A673 (cell line): ENCODE data around the gene SPG11.

ENCODE experiments used
- EZH2 ChIP-seq: fragments of 200-600 bp; sonication (generic); IDR thresholded peaks from 2 replicates; pipeline ENCODE4 v1.6.1; 2017; ENCODE audit warnings: borderline replicate concordance, low read depth, mild to moderate bottlenecking, mixed read lengths, antibody characterized with exemption, low read length; ENCODE audit not compliant: poor library complexity, severe bottlenecking
- TF ChIP-seq, protein P1 (sequence below): fragments of 300-800, 200-600 bp; sonication (generic); conservative IDR thresholded peaks from 2 replicates; pipeline ENCODE4 v1.5.1; 2017; ENCODE audit warnings: low read depth, mild to moderate bottlenecking, antibody characterized with exemption, low read length, moderate library complexity, mixed read lengths

DNA sequence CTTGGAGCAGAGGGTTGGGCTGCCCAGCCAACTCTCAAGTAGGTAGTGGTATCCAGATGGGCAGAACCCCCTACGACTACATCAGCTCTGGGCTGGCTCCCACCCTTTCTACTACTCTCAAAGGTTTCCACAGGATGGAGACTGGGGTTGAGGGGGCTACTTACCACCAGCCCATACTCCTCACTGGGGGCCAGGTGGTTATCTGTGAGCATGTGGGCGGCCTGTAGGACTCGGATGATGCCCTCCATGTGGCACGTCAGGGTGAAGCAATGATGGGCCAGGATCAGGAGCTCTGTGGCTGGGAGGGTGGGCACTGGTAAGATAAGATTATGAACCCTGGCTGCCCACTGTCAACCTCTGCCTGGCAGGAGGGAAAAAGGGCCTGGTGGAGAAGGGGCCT lies 93.1 kb downstream of the SPG11 start:
- TF ChIP-seq EZH2 = no peak
- TF ChIP-seq, protein P1, sequence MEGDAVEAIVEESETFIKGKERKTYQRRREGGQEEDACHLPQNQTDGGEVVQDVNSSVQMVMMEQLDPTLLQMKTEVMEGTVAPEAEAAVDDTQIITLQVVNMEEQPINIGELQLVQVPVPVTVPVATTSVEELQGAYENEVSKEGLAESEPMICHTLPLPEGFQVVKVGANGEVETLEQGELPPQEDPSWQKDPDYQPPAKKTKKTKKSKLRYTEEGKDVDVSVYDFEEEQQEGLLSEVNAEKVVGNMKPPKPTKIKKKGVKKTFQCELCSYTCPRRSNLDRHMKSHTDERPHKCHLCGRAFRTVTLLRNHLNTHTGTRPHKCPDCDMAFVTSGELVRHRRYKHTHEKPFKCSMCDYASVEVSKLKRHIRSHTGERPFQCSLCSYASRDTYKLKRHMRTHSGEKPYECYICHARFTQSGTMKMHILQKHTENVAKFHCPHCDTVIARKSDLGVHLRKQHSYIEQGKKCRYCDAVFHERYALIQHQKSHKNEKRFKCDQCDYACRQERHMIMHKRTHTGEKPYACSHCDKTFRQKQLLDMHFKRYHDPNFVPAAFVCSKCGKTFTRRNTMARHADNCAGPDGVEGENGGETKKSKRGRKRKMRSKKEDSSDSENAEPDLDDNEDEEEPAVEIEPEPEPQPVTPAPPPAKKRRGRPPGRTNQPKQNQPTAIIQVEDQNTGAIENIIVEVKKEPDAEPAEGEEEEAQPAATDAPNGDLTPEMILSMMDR = no peak
